SK-N-MC (cell line): ENCODE measurements around the gene AP1S1.
A peak's percentile ranks its signal among the peaks of the same experiment; 100 is the strongest.

Experiments
- DNase-seq: peaks from one replicate; pipeline ENCODE4 v3.0.0-alpha.2; 2011; ENCODE audit warnings: low read depth, low spot score
- H3K27ac ChIP-seq: fragments of 200-600 bp; sonication (generic); 2 replicates; pipeline ENCODE4 v1.5.1; 2016; ENCODE audit warnings: mixed run types
- H3K36me3 ChIP-seq: fragments of 200-600 bp; sonication (generic); 2 replicates; pipeline ENCODE4 v1.6.1; 2017; ENCODE audit warnings: antibody characterized with exemption, low read length, mixed read lengths; ENCODE audit not compliant: insufficient read depth
- H3K4me3 ChIP-seq: fragments of 200-600 bp; sonication (generic); 2 replicates; pipeline ENCODE4 v1.5.1; 2016
- H3K9ac ChIP-seq: fragments of 200-600 bp; sonication (generic); 2 replicates; pipeline ENCODE4 v1.8.0; 2017; ENCODE audit warnings: mixed run types, mixed read lengths; ENCODE audit not compliant: insufficient read length
- H3K9me3 ChIP-seq: fragments of 200-600 bp; sonication (generic); 2 replicates; pipeline ENCODE4 v1.6.1; 2017; ENCODE audit warnings: low read depth, mild to moderate bottlenecking, antibody characterized with exemption, low read length, moderate library complexity, mixed read lengths
- EZH2 ChIP-seq: fragments of 200-600 bp; sonication (generic); IDR thresholded peaks from one replicate; pipeline ENCODE4 v1.6.1; 2017; ENCODE audit warnings: antibody characterized with exemption
- FOXP2 ChIP-seq: optimal IDR thresholded peaks from 2 replicates; pipeline ENCODE3; 2011; ENCODE audit warnings: mild to moderate bottlenecking, moderate library complexity; ENCODE audit not compliant: insufficient read depth; ENCODE audit errors: extremely low read length, control extremely low read depth
- POLR2AphosphoS5 ChIP-seq: IDR thresholded peaks from 2 replicates; pipeline ENCODE4 v1.6.1; 2012; ENCODE audit warnings: mild to moderate bottlenecking, low read depth, low read length, borderline replicate concordance

AP1S1 gene

DNA sequence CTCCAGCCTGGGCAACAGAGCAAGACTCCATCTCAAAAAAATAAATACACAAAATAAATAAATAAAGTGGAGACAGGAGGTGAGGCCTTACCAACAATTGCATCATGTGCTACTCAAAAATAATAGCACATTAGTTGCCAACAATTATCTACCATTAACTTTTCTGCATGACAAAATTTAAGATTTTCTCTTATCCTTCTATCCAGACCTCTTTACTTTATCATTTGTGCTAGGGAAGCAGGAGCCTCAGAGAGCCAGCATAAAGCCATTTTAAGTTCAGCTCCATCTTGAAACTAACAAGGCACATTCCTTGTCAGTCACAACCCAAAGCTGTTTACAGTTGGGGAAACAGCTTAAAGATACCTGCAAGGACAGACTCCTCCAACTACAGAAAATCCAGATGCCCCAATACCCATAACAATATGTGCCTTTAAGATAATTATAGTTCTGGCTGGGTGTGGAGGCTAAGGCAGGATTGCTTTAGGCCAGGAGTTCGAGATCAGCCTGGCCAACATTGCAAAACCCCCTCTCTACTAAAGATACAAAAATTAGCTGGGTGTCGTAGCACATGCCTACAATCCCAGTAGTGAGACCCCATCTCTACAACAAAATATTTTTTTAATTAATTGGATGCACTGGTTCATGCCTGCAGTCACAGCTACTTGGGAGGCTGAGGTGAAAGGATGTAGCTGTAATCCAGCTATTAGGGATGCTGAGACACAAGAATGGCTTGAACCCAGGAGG lies 2.2 kb upstream of the AP1S1 start:
- no peak for DNase-seq
- no peaks in the 10 kb centered on the region for H3K9me3 ChIP-seq
- no peak overlapping the region; the same call in 1 of the 2 replicates for H3K27ac ChIP-seq
- TF ChIP-seq FOXP2 (no peak), POLR2AphosphoS5 (no peak), EZH2 (no peak)
- no peak overlapping the region for H3K9ac ChIP-seq
- H3K36me3 ChIP-seq, result no peaks in the 10 kb centered on the region; the same call in 1 of the 2 replicates
- no peak overlapping the region for H3K4me3 ChIP-seq

DNA sequence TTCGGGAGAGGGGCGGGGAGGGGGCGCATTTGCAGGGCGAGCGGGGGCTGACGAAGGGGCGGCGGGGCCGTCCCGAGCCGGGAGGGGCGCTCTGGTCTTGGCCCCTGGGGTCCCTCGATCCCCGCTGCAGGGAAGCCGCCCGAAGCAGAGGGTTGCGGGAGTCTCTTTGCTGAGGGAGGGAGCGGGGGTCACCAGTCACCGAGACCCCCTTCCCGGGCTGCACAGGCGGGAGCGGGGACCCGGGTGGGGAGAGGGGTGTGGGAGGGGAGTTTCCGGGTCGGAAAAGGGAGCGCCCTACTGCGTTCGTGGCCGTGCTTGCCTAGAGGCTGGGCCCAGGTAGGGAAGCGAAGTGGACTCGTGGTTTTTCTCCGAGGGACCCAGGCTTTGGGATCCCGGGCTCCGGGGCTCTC lies 422 bp downstream of the AP1S1 start:
- peak overlapping the region; percentile 89 for H3K4me3 ChIP-seq
- H3K9me3 ChIP-seq, result no peaks in the 10 kb centered on the region
- no peaks in the 10 kb centered on the region; the same call in 1 of the 2 replicates for H3K36me3 ChIP-seq
- 0 out of 2 replicates have a peak overlapping the region, but pooled peaks have one; percentile 36 for H3K27ac ChIP-seq
- TF ChIP-seq FOXP2 (no peak), EZH2 (no peak), POLR2AphosphoS5 (no peak)
- DNase-seq, result no peak
- peak overlapping the region; percentile 71 for H3K9ac ChIP-seq

DNA sequence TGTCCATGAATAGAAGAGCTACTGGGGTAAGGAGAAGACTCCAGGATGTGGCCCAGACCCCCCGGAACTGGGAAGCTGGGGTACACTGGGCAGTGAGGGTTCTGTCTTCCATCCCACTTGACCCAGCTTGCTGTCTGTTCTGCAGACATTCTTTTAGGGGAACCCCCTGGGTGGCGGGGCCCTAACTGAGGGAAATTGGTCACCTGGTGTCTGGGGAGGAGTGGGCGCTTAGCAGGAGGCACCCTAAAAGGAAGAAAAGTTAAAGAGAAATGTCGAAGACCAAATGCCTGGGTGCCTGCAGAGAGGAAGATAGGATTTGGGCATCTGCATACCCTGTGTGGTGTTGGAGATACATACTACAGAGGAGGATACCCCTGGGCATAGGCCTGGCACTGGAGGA lies 1.0 kb downstream of the AP1S1 start:
- peak overlapping the region; percentile 71 for H3K9ac ChIP-seq
- TF ChIP-seq FOXP2, result no peak
- no peak for TF ChIP-seq EZH2
- no peak for TF ChIP-seq POLR2AphosphoS5
- H3K27ac ChIP-seq, result no peak overlapping the region

DNA sequence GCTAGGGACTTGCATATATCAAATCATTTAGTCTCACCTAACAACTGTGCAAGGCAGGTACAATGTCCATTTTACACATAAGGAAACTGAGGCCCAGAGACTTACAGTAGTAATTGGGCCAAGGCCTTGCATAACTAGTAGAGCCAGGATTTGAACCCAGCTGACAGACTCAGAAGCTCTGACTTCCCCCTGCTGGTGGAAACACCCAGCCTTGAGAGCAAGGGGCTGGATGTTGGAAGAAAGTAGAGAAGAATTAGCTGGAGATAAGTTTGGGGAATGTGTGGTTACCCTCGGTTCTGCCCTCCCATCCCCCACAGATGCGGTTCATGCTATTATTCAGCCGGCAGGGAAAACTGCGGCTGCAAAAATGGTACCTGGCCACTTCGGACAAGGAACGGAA lies 2.0 kb downstream of the AP1S1 start:
- no peak for TF ChIP-seq FOXP2
- TF ChIP-seq POLR2AphosphoS5, result no peak
- no peak for TF ChIP-seq EZH2
- Histone ChIP-seq H3K36me3 (no peaks in the 10 kb centered on the region; the same call in 1 of the 2 replicates), H3K27ac (no peak overlapping the region), H3K9ac (no peak overlapping the region), H3K4me3 (no peak overlapping the region), H3K9me3 (no peaks in the 10 kb centered on the region)
- DNase-seq, result no peak

More for the DNA sequence above, 1.0 kb downstream of the AP1S1 start:
- Histone ChIP-seq H3K9me3 (no peaks in the 10 kb centered on the region), H3K36me3 (no peaks in the 10 kb centered on the region; the same call in 1 of the 2 replicates), H3K4me3 (peak overlapping the region; percentile 89)
- no peak for DNase-seq

DNA sequence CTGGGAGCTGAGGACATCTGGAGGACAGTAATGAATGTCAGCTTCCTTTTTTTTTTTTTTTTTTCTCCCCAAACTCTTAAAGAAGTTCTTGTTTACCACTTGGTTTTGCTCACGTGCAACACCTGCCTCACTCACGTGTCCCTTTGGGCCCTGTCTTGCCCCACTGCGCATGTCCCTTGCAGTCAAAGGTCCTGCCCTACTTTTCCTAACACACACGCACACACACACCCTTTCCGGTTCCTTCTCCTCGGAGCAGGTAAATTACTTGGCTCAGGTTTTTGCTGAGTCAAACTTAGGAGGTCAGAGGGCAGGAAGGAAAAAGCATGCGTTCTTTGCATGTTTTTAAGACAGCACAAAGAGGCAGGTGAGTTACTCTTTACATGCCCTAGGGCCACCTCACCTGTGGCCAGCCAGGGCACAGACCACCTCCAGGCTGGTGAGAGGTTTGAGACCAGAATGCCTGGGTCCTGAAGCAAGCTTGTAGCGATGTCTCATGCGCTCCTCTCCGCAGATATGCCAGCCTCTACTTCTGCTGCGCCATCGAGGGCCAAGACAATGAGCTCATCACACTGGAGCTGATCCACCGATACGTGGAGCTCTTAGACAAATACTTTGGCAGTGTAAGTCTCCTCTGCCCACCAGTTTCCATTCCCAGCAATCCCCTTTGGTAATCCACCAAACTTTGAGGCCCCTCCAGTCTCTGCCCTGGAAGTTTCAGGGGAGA lies 2.8 kb downstream of the AP1S1 start:
- TF ChIP-seq EZH2 (no peak), POLR2AphosphoS5 (no peak), FOXP2 (no peak)
- Histone ChIP-seq H3K27ac (no peak overlapping the region), H3K9ac (no peak overlapping the region), H3K36me3 (no peaks in the 10 kb centered on the region; the same call in 1 of the 2 replicates), H3K9me3 (no peaks in the 10 kb centered on the region), H3K4me3 (no peak overlapping the region)
- DNase-seq, result no peak

DNA sequence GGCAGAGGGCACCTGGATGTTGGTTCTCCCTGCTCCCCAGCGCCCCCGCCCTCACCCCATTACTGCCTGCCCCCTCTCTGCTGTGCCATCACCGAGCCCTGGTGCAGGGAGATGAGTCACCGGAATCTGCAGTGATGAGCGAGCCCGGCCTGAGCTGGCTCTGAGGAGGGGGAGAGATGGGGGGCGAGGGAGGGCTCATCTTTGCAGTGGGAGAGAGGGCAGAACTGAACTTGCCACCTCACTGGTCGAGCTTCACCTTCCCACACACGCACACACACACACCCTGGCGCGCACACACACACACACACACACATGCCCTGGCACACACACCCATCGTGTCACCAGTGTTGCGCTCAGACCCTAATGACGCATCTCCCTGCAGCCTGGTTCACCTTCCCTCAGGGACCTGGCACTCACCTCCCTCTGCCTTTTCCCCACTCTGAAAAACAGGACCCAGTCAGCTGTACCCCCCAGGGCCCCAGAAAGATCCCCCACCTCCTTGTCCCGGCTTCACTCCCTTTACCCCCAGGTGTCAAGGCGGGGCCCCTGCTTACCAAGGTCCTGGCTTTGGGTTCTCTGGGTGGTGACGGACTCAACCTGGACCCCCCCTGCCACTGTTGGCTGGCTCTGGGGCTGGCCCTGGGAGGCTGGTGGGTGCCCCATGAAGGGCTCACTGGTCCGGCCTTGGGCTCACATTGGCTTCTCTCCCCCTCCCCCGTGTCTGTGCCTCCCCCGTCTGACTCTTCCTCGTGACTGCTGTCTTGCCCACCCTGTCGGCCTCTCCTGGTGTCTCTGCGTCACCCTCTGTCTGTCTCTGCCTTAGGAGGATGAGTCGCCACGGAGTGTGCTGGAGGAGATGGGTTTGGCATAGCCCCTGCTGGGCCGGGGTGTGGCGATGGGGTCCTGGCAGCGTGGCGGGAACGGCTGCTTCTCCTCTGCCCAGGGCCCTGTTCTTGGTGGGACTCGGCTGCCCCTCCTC lies 5.7 kb downstream of the AP1S1 start:
- no peak for DNase-seq
- no peak overlapping the region for H3K9ac ChIP-seq
- TF ChIP-seq EZH2 (no peak), FOXP2 (no peak), POLR2AphosphoS5 (no peak)

DNA sequence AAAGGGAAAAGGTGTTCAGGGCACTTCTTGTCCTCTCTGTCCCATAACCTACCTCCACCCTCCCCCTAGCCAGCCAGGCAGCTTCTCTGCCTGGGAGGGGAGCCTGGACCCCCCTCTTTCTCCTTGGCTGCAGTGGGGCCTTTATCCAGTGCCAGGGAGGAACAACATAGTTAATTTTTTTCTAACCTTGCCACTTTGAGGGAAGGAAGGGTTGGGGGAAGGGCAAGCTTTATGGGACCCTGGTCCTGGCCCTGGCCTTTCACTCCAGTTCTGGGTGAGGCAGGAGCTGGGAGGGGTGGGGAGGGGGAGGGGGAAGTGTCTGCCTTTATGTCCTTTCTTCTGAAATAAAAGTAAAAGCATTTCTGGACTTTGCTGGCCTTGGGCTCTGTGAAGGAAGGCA lies 6.6 kb downstream of the AP1S1 start:
- H3K9me3 ChIP-seq, result no peaks in the 10 kb centered on the region
- H3K4me3 ChIP-seq, result no peak overlapping the region
- H3K9ac ChIP-seq, result no peak overlapping the region
- no peak overlapping the region for H3K27ac ChIP-seq
- TF ChIP-seq EZH2 (no peak), POLR2AphosphoS5 (no peak), FOXP2 (no peak)
- H3K36me3 ChIP-seq, result no peaks in the 10 kb centered on the region; the same call in 1 of the 2 replicates
- no peak for DNase-seq

More for the DNA sequence above, 5.7 kb downstream of the AP1S1 start:
- Histone ChIP-seq H3K4me3 (no peak overlapping the region), H3K9me3 (no peaks in the 10 kb centered on the region), H3K36me3 (no peaks in the 10 kb centered on the region; the same call in 1 of the 2 replicates), H3K27ac (no peak overlapping the region)
